IMR-90 (cell line): ENCODE measurements around the gene MED12L. TPM values are rescaled to one million over a fixed set of nuclear protein-coding genes. Genes with fewer than 3 reads are reported as not detected.

ENCODE experiments used
- ATAC-seq: fragments of 200-7000 bp; cut with Tn5 transposase; 2 replicates; pipeline ENCODE4 v1.9.1; 2020; ENCODE audit warnings: low read depth, mild to moderate bottlenecking, moderate library complexity
- BruUV-seq: library from RNA; stranded (reverse); fragments of 400-500 nt; replicated peaks from 2 replicates; lab custom pipeline; 2021; lab: Mats Ljungman, UMichigan
- CTCF ChIA-PET: fragments of 300-600 bp; formaldehyde crosslinking; extraction: SDS; loops from one replicate; lab custom pipeline; 2021; ENCODE audit warnings: antibody characterized with exemption; lab: Yijun Ruan, JAX
- POLR2A ChIA-PET: fragments of 300-600 bp; sonication (Branson Sonifier 250); formaldehyde crosslinking; loops from one replicate; lab custom pipeline; 2022; ENCODE audit warnings: antibody characterized with exemption; ENCODE audit not compliant: unreplicated experiment; lab: Charles Lee
- DNase-seq: peaks from one replicate; pipeline ENCODE4 v3.0.0; 2013
- H2AFZ ChIP-seq: replicated peaks from 2 replicates; pipeline ENCODE3; 2013; ENCODE audit warnings: low read length, mild to moderate bottlenecking; ENCODE audit not compliant: poor library complexity
- H2AK5ac ChIP-seq: 2 replicates; pipeline ENCODE4 v1.6.1; 2013; ENCODE audit warnings: low read depth, low read length, inconsistent platforms
- H2AK9ac ChIP-seq: replicated peaks from 2 replicates; pipeline ENCODE3; 2013; ENCODE audit warnings: mild to moderate bottlenecking, low read depth, low read length, moderate library complexity; ENCODE audit not compliant: poor library complexity
- H2BK120ac ChIP-seq: 2 replicates; pipeline ENCODE4 v1.6.1; 2013; ENCODE audit warnings: low read depth, low read length, inconsistent platforms
- H2BK15ac ChIP-seq: 3 replicates; pipeline ENCODE4 v1.6.1; 2013; ENCODE audit warnings: low read depth, low read length, inconsistent platforms
- H2BK20ac ChIP-seq: 2 replicates; pipeline ENCODE4 v1.6.1; 2013; ENCODE audit warnings: low read depth, mild to moderate bottlenecking, inconsistent platforms, low read length, moderate library complexity
- H2BK5ac ChIP-seq: 2 replicates; pipeline ENCODE4 v1.6.1; 2013; ENCODE audit warnings: mild to moderate bottlenecking, low read depth, low read length, inconsistent platforms; ENCODE audit not compliant: poor library complexity, severe bottlenecking
- H3K14ac ChIP-seq: replicated peaks from 2 replicates; pipeline ENCODE4 v1.6.1; 2013; ENCODE audit warnings: low read depth, low read length, inconsistent platforms
- H3K18ac ChIP-seq: 2 replicates; pipeline ENCODE4 v1.6.1; 2013; ENCODE audit warnings: low read depth, low read length, control low read depth
- H3K23ac ChIP-seq: 2 replicates; pipeline ENCODE4 v1.6.1; 2013; ENCODE audit warnings: low read depth, low read length, inconsistent platforms
- H3K27ac ChIP-seq: 2 replicates; pipeline ENCODE4 v1.5.1; 2013; ENCODE audit warnings: mild to moderate bottlenecking, control low read depth, low read length; ENCODE audit not compliant: insufficient read depth
- H3K27me3 ChIP-seq: 2 replicates; pipeline ENCODE4 v1.6.1; 2013; ENCODE audit warnings: low read length; ENCODE audit not compliant: control insufficient read depth, insufficient read depth
- H3K36me3 ChIP-seq: 2 replicates; pipeline ENCODE4 v1.6.1; 2013; ENCODE audit warnings: low read length, mixed read lengths; ENCODE audit not compliant: control insufficient read depth, insufficient read depth
- H3K4ac ChIP-seq: 2 replicates; pipeline ENCODE4 v1.6.1; 2013; ENCODE audit warnings: low read depth, low read length, inconsistent platforms
- H3K4me1 ChIP-seq: 2 replicates; pipeline ENCODE4 v1.6.1; 2013; ENCODE audit warnings: low read length, mixed read lengths; ENCODE audit not compliant: control insufficient read depth, insufficient read depth
- H3K4me2 ChIP-seq: 2 replicates; pipeline ENCODE4 v1.6.1; 2013; ENCODE audit warnings: low read depth, mild to moderate bottlenecking, control low read depth, low read length, moderate library complexity
- H3K4me3 ChIP-seq: 2 replicates; pipeline ENCODE4 v1.5.1; 2013; ENCODE audit warnings: low read depth, mild to moderate bottlenecking, control low read depth, low read length, moderate library complexity; ENCODE audit not compliant: insufficient read depth
- H3K56ac ChIP-seq: 2 replicates; pipeline ENCODE4 v1.6.1; 2013; ENCODE audit warnings: low read length, inconsistent platforms; ENCODE audit not compliant: insufficient read depth; ENCODE audit errors: extremely low read depth
- H3K79me1 ChIP-seq, 2 experiments: 2 replicates each; pipeline ENCODE4 v1.6.1; 2013; ENCODE audit warnings: low read length in 2 of 2, inconsistent platforms in 1 of 2, low read depth in 1 of 2
- H3K9ac ChIP-seq: 2 replicates; pipeline ENCODE4 v1.6.1; 2013; ENCODE audit warnings: low read depth, low read length, control low read depth
- H3K9me1 ChIP-seq: 2 replicates; pipeline ENCODE4 v1.6.1; 2013; ENCODE audit warnings: low read length, inconsistent platforms; ENCODE audit not compliant: insufficient read depth
- H3K9me3 ChIP-seq: 2 replicates; pipeline ENCODE4 v1.6.1; 2013; ENCODE audit warnings: low read length; ENCODE audit not compliant: control insufficient read depth, insufficient read depth
- H4K20me1 ChIP-seq: 2 replicates; pipeline ENCODE4 v1.6.1; 2013; ENCODE audit warnings: low read length, inconsistent platforms; ENCODE audit not compliant: insufficient read depth
- H4K5ac ChIP-seq: 2 replicates; pipeline ENCODE4 v1.6.1; 2013; ENCODE audit warnings: mild to moderate bottlenecking, low read depth, low read length, control low read depth
- H4K8ac ChIP-seq, 2 experiments: 2 replicates each; pipeline ENCODE4 v1.6.1; 2013; ENCODE audit warnings: low read depth in 2 of 2, low read length in 2 of 2, control low read depth in 1 of 2, inconsistent platforms in 1 of 2
- H4K91ac ChIP-seq: 2 replicates; pipeline ENCODE4 v1.6.1; 2013; ENCODE audit warnings: low read depth, low read length, inconsistent platforms; ENCODE audit not compliant: insufficient read depth
- BHLHE40 ChIP-seq: fragments of 150-350 bp; IDR thresholded peaks from 2 replicates; pipeline ENCODE4 v1.6.1; 2016; ENCODE audit warnings: mild to moderate bottlenecking, low read depth, low read length
- CEBPB ChIP-seq: IDR thresholded peaks from 2 replicates; pipeline ENCODE4 v1.6.1; 2012; ENCODE audit warnings: low read depth, low read length, improper control_type of control experiment
- CTCF ChIP-seq: conservative IDR thresholded peaks from 2 replicates; pipeline ENCODE4 v1.5.1; 2012; ENCODE audit warnings: mild to moderate bottlenecking, low read depth, low read length, improper control_type of control experiment
- ELK1 ChIP-seq: fragments of 150-350 bp; IDR thresholded peaks from 2 replicates; pipeline ENCODE4 v1.6.1; 2016; ENCODE audit warnings: low read depth, mild to moderate bottlenecking, low read length, moderate library complexity, borderline replicate concordance
- FOS ChIP-seq: fragments of 150-350 bp; IDR thresholded peaks from 2 replicates; pipeline ENCODE4 v1.6.1; 2016; ENCODE audit warnings: low read depth, low read length
- MAFK ChIP-seq: IDR thresholded peaks from 2 replicates; pipeline ENCODE4 v1.6.1; 2012; ENCODE audit warnings: low read depth, low read length, improper control_type of control experiment
- MAZ ChIP-seq: IDR thresholded peaks from 2 replicates; pipeline ENCODE4 v1.6.1; 2012; ENCODE audit warnings: low read depth, mild to moderate bottlenecking, low read length, improper control_type of control experiment, moderate library complexity, borderline replicate concordance
- MXI1 ChIP-seq: IDR thresholded peaks from 2 replicates; pipeline ENCODE4 v1.6.1; 2012; ENCODE audit warnings: low read depth, mild to moderate bottlenecking, low read length, moderate library complexity, borderline replicate concordance
- NFE2L2 ChIP-seq: fragments of 150-350 bp; IDR thresholded peaks from 2 replicates; pipeline ENCODE4 v1.6.1; 2016; ENCODE audit warnings: low read depth, mild to moderate bottlenecking, low read length
- POLR2A ChIP-seq: IDR thresholded peaks from 2 replicates; pipeline ENCODE4 v1.6.1; 2012; ENCODE audit warnings: mild to moderate bottlenecking, low read depth, low read length
- RAD21 ChIP-seq: IDR thresholded peaks from 2 replicates; pipeline ENCODE4 v1.6.1; 2012; ENCODE audit warnings: low read length, improper control_type of control experiment
- RCOR1 ChIP-seq: IDR thresholded peaks from 2 replicates; pipeline ENCODE4 v1.6.1; 2012; ENCODE audit warnings: mild to moderate bottlenecking, low read length, improper control_type of control experiment; ENCODE audit not compliant: insufficient replicate concordance
- RFX5 ChIP-seq: IDR thresholded peaks from 2 replicates; pipeline ENCODE4 v1.8.0; 2012; ENCODE audit warnings: low read depth, mild to moderate bottlenecking, low read length, moderate library complexity
- SMC3 ChIP-seq: fragments of 150-350 bp; IDR thresholded peaks from 2 replicates; pipeline ENCODE4 v1.6.1; 2016; ENCODE audit warnings: low read depth, mild to moderate bottlenecking, antibody characterized with exemption, low read length, moderate library complexity
- USF2 ChIP-seq: fragments of 150-350 bp; IDR thresholded peaks from 2 replicates; pipeline ENCODE4 v1.6.1; 2017; ENCODE audit warnings: mild to moderate bottlenecking, antibody characterized with exemption, low read length, low read depth
- WGBS, 2 experiments: methylation state at CpG; one replicate each; pipeline versions ENCODE4 v1.1.5 to v1.1.7; 2013; ENCODE audit warnings: missing lambda C conversion rate in 2 of 2; ENCODE audit not compliant: insufficient read length in 1 of 2; ENCODE audit errors: extremely low coverage in 2 of 2; 5-methylcytosine and 5-hydroxymethylcytosine counted together
- dilution Hi-C: fragments of 300-500 bp; cut with HindIII; formaldehyde crosslinking; loops from one replicate; pipeline ENCODE4 v1.14.3; 2018; ENCODE audit warnings: low sequenced_read_pairs; ENCODE audit not compliant: unreplicated experiment
- in situ Hi-C: fragments of 300-500 bp; cut with MboI; formaldehyde crosslinking; loops from 3 replicates; pipeline ENCODE4 v1.14.3; 2019; ENCODE audit warnings: low sequenced_read_pairs, inconsistent platforms, mixed read lengths
- intact Hi-C: fragments of 100-400 bp; cut with micrococcal nuclease; formaldehyde crosslinking; loops from 2 replicates; pipeline ENCODE4 v1.10.0; 2022
- polyA plus RNA-seq, 3 experiments: library from polyadenylated mRNA; depleted of rRNA; stranded (reverse); fragments of >200 nt; gene quantifications; 2 replicates each; pipeline ENCODE4 v1.2.3, GENCODE V29; 2012; ENCODE audit warnings: low replicate concordance in 1 of 3
- total RNA-seq: library from RNA; depleted of rRNA; stranded (reverse); fragments of >200 nt; gene quantifications from 2 replicates; pipeline ENCODE4 v1.2.3, GENCODE V29; 2012

The MED12L gene
- total and polyA plus RNA-seq, 2 of the 4 experiments (the other 2 are of a cell fraction): 0.05 to 0.18 TPM

- no peak overlapping the region for H2BK20ac ChIP-seq
- H3K9ac ChIP-seq: no peak overlapping the region
- dilution Hi-C loops (no loop called here), intact Hi-C loops (no loop called here), in situ Hi-C loops (no loop called here)
- WGBS, 2 experiments: no CpG with 5 or more reads among the region's 2 CpGs
- no peak overlapping the region for H2BK120ac ChIP-seq
- H4K91ac ChIP-seq: no peak overlapping the region
- H3K9me1 ChIP-seq: no peaks in the 10 kb centered on the region
- H3K18ac ChIP-seq: no peak overlapping the region
- no peaks in the 10 kb centered on the region for H3K4me1 ChIP-seq
- ChIA-PET CTCF (interaction anchor here (0.7 to 1.5 kb wide), 2 partner anchors 10 to 250 kb away, joined by 4 read pairs; no protein-coding TSS in a partner anchor), POLR2A (no interaction called here)
- no peak overlapping the region for H4K5ac ChIP-seq
- H3K4me2 ChIP-seq: no peak overlapping the region
- no peaks in the 10 kb centered on the region for H3K79me1 ChIP-seq
- H4K8ac ChIP-seq: no peak overlapping the region
- no peak overlapping the region for H3K4ac ChIP-seq
- H3K4me3 ChIP-seq: no peak overlapping the region
- H3K27ac ChIP-seq: no peak overlapping the region
- BruUV-seq: no TSS peak
- no peaks in the 10 kb centered on the region; the same call in 1 of the 2 replicates for H3K27me3 ChIP-seq
- H2BK5ac ChIP-seq: no peak overlapping the region
- no peaks in the 10 kb centered on the region for H4K20me1 ChIP-seq
- H3K56ac ChIP-seq: no peak overlapping the region
- no peaks in the 10 kb centered on the region for H3K9me3 ChIP-seq
- no peak overlapping the region for H2BK15ac ChIP-seq
- H3K23ac ChIP-seq: no peak overlapping the region
- no peak overlapping the region for H2AK5ac ChIP-seq
- no peak for TF ChIP-seq BHLHE40
- TF ChIP-seq CEBPB: no peak
- TF ChIP-seq RAD21: no peak
- no peak for TF ChIP-seq MAFK
- TF ChIP-seq RCOR1: no peak
- TF ChIP-seq MXI1: no peak
- TF ChIP-seq NFE2L2: no peak
- TF ChIP-seq RFX5: no peak
- no peak for TF ChIP-seq FOS
- no peak for TF ChIP-seq CTCF
- no peak for TF ChIP-seq ELK1
- no peak for TF ChIP-seq MAZ
- TF ChIP-seq POLR2A: no peak
- TF ChIP-seq SMC3: no peak
- no peak for TF ChIP-seq USF2
- no peaks in the 10 kb centered on the region for H3K36me3 ChIP-seq
- no peak for ATAC-seq
- DNase-seq: no peak
- no peak overlapping the region for H2AFZ ChIP-seq
- H3K14ac ChIP-seq: no peak overlapping the region
- H2AK9ac ChIP-seq: no peak overlapping the region
Observed at GRCh38 chr3:151477591-151478334, 392.3 kb downstream of the MED12L start.
